ENCODE results near the gene RFC4. TPM values are rescaled to one million over a fixed set of nuclear protein-coding genes. Genes with fewer than 3 reads are reported as not detected.

Gene RFC4
- polyA plus RNA-seq, 4 donors, result 45.7 to 56.9 (median 51.2) TPM

GRCh38 chr3:186754871-186755270 lies 51.4 kb downstream of the RFC4 start:
- no peak for DNase-seq (ENCODE audit: low read depth in 4 of 4, low spot score in 3 of 4)

GRCh38 chr3:186754006-186754405 lies 52.3 kb downstream of the RFC4 start:
- DNase-seq (ENCODE audit: low read depth in 4 of 4, low spot score in 3 of 4), result no peak

- DNase-seq (ENCODE audit: low read depth in 4 of 4, low spot score in 3 of 4), result no peak
These were observed 54.8 kb downstream of the RFC4 start for GRCh38 chr3:186751480-186751879.

- DNase-seq (ENCODE audit: low read depth in 4 of 4, low spot score in 3 of 4), result no peak
These were observed 56.0 kb downstream of the RFC4 start for GRCh38 chr3:186750316-186750715.

GRCh38 chr3:186746008-186746407 lies 60.3 kb downstream of the RFC4 start:
- no peak for DNase-seq (ENCODE audit: low read depth in 4 of 4, low spot score in 3 of 4)

- no peak for DNase-seq (ENCODE audit: low read depth in 4 of 4, low spot score in 3 of 4)
These were observed 62.6 kb downstream of the RFC4 start for GRCh38 chr3:186743666-186744065.

- no peak for DNase-seq (ENCODE audit: low read depth in 4 of 4, low spot score in 3 of 4)
These were observed 63.5 kb downstream of the RFC4 start for GRCh38 chr3:186742618-186743380.

Other genes starting within 250 kb of the RFC4 start
- 10 to 100 TPM; 18.3 to 21.5 (median 19.8) TPM for gene TBCCD1, start 239.1 kb downstream of the RFC4 start, polyA plus RNA-seq (ENCODE audit: insufficient read length in 4 of 4)
- 10 to 100 TPM; 74.0 to 82.5 (median 78.9) TPM for gene DNAJB11, start 235.8 kb downstream of the RFC4 start, polyA plus RNA-seq (ENCODE audit: insufficient read length in 4 of 4)
- 1 to 10 TPM in 1 of 4 donors, under 1 TPM in 3; 0.38 to 3.1 (median 0.56) TPM for gene AHSG, start 193.4 kb downstream of the RFC4 start, polyA plus RNA-seq (ENCODE audit: insufficient read length in 4 of 4)
- gene FETUB, start 166.1 kb downstream of the RFC4 start, polyA plus RNA-seq (ENCODE audit: insufficient read length in 4 of 4), result under 1 TPM in 2 of 4 donors, not detected in 2; 0.21 to 0.27 TPM
- gene HRG, start 140.5 kb downstream of the RFC4 start, polyA plus RNA-seq (ENCODE audit: insufficient read length in 4 of 4), result 1 to 10 TPM; 1.6 to 3.4 (median 2.0) TPM
- 100 to 1,000 TPM; 146 to 179 (median 149) TPM for gene KNG1, start 89.1 kb downstream of the RFC4 start, polyA plus RNA-seq (ENCODE audit: insufficient read length in 4 of 4)
- gene EIF4A2, start 22.9 kb downstream of the RFC4 start, polyA plus RNA-seq (ENCODE audit: insufficient read length in 4 of 4), result 100 to 1,000 TPM; 807 to 947 (median 901) TPM
- under 1 TPM in 2 of 4 donors, not detected in 2; 0.03 to 0.04 TPM for gene ADIPOQ, start 36.2 kb upstream of the RFC4 start, polyA plus RNA-seq (ENCODE audit: insufficient read length in 4 of 4)
- 10 to 100 TPM; 74.5 to 97.1 (median 81.8) TPM for gene ST6GAL1, start 124.0 kb upstream of the RFC4 start, polyA plus RNA-seq (ENCODE audit: insufficient read length in 4 of 4)

All from right renal pelvis (tissue), 4 donors.